ENCODE measurements around the gene EFNA5. TPM values are rescaled to one million over a fixed set of nuclear protein-coding genes. Genes with fewer than 3 reads are reported as not detected.

Gene EFNA5
- total RNA-seq, 1 experiment from 2014 or later, result 216 TPM

DNA sequence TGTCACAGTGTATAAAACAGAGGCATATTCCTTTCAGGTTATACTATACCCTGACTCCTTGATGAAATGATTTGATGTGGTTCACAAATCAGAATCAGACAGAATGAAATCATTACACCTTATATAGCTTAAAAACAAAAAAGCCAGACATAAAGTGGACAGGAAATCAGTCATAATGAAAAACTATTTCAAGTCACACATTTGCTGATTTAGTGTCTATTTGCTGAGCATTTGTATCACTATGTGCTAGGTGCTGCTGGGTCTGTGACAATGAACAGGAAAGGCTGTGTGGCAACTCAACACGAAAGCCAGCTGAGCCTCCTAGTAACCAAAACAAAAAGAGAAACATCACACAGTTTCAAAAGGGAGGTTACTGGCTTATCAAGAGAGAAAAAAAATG, 194.0 kb downstream of the EFNA5 start:
- no TSS peak for BruUV-seq (replicated peaks)
- peaks cover 87% of the 10 kb centered on the region for H3K4me1 Mint-ChIP-seq (ENCODE audit: low read depth, unreplicated experiment)
- TF ChIP-seq, protein P1, sequence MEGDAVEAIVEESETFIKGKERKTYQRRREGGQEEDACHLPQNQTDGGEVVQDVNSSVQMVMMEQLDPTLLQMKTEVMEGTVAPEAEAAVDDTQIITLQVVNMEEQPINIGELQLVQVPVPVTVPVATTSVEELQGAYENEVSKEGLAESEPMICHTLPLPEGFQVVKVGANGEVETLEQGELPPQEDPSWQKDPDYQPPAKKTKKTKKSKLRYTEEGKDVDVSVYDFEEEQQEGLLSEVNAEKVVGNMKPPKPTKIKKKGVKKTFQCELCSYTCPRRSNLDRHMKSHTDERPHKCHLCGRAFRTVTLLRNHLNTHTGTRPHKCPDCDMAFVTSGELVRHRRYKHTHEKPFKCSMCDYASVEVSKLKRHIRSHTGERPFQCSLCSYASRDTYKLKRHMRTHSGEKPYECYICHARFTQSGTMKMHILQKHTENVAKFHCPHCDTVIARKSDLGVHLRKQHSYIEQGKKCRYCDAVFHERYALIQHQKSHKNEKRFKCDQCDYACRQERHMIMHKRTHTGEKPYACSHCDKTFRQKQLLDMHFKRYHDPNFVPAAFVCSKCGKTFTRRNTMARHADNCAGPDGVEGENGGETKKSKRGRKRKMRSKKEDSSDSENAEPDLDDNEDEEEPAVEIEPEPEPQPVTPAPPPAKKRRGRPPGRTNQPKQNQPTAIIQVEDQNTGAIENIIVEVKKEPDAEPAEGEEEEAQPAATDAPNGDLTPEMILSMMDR (IDR thresholded peaks at IDR 0.05; ENCODE audit: unreplicated experiment), result no peak
- no peaks in the 10 kb centered on the region for H3K9me3 Mint-ChIP-seq (ENCODE audit: low read depth, unreplicated experiment)
- intact Hi-C loops (cut with micrococcal nuclease; ENCODE audit: unreplicated experiment), result loop anchor here (5.0 kb wide), 2 partner anchors 41 to 189 kb away; no protein-coding TSS in a partner anchor
- peak; percentile 67 for DNase-seq
- H3K36me3 Mint-ChIP-seq (ENCODE audit: insufficient read depth, unreplicated experiment), result peaks cover 53% of the 10 kb centered on the region
- CTCF ChIA-PET, result interaction anchor here (1.0 kb wide), 2 partner anchors 81 to 82 kb away, joined by 3 read pairs; no protein-coding TSS in a partner anchor
- peak overlapping the region; percentile 35 for H3K4me3 Mint-ChIP-seq (ENCODE audit: low read depth, unreplicated experiment)
- H3K27ac Mint-ChIP-seq (ENCODE audit: unreplicated experiment), result peak overlapping the region; percentile 96
- no peaks in the 10 kb centered on the region for H3K27me3 Mint-ChIP-seq (ENCODE audit: unreplicated experiment)

DNA sequence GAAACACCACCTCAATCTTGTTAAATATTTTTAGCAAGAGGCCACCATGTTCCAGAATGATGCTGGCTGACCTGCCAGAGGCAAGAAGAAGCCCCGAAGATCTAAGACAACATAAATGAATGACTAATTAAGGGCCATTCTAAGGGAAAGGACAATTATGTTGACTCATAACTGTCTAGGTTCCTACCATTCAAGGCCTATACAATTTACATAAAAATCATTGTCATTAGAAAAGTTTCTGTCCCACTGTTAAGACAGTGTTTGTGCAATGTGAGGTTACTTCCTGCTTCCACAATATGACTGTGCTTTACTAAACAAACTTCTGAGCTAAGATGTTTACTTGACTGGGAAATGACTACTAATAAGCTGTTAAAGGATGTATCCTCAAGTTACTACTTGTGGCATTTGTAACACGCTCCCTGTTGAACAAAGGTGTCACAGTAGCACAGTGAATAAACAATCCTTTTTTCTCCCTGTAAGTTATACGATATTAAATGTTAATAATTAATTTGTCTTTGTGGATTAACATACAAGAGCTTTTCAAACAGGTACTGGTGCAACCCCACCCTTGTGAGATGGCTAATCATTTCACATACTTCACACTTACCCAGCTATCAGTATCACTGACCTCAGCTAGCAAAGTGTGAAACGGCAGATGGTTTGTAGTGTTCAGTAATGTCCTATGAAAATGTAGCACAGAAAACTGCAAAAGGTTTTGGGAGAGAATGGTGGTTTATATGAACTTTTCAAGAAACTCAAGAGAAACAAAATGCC, 195.8 kb downstream of the EFNA5 start:
- Mint-ChIP-seq H3K9me3 (ENCODE audit: low read depth, unreplicated experiment) (no peaks in the 10 kb centered on the region), H3K36me3 (ENCODE audit: insufficient read depth, unreplicated experiment) (peaks cover 53% of the 10 kb centered on the region), H3K27me3 (ENCODE audit: unreplicated experiment) (no peaks in the 10 kb centered on the region), H3K4me1 (ENCODE audit: low read depth, unreplicated experiment) (peaks cover 87% of the 10 kb centered on the region), H3K4me3 (ENCODE audit: low read depth, unreplicated experiment) (peak overlapping the region; percentile 51), H3K27ac (ENCODE audit: unreplicated experiment) (peak overlapping the region; percentile 96)
- no TSS peak for BruUV-seq (replicated peaks)
- intact Hi-C loops (cut with micrococcal nuclease; ENCODE audit: unreplicated experiment), result loop anchor here (1.0 to 5.0 kb wide), 4 partner anchors 42 to 188 kb away; no protein-coding TSS in a partner anchor
- TF ChIP-seq, protein P1 (IDR thresholded peaks at IDR 0.05; ENCODE audit: unreplicated experiment), result no peak
- CTCF ChIA-PET, result interaction anchor here (0.6 to 1.7 kb wide), 11 partner anchors 9 to 197 kb away, joined by 3 to 21 read pairs (median 4); no protein-coding TSS in a partner anchor
- DNase-seq, result peak; percentile 60

DNA sequence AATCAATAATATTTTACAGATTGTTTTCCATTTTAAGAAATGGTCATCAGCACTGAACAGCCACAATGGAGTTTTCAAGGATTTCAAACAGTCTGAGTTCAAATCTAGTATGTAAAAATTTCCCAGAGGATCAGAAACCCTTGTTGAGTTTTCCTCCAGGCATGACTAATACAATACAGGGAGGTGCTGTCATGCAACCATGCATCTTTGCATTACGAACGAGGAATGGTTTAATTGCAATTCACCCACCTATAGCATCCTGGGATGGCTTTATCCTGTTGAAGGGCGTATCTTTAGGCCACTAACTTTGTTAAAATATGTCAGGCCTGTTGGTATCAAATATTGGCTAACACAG, 196.4 kb downstream of the EFNA5 start:
- TF ChIP-seq, protein P1 (IDR thresholded peaks at IDR 0.05; ENCODE audit: unreplicated experiment), result no peak
- no TSS peak for BruUV-seq (replicated peaks)
- H3K9me3 Mint-ChIP-seq (ENCODE audit: low read depth, unreplicated experiment), result no peaks in the 10 kb centered on the region
- peaks cover 58% of the 10 kb centered on the region for H3K36me3 Mint-ChIP-seq (ENCODE audit: insufficient read depth, unreplicated experiment)
- DNase-seq, result no peak
- H3K27me3 Mint-ChIP-seq (ENCODE audit: unreplicated experiment), result no peaks in the 10 kb centered on the region
- intact Hi-C loops (cut with micrococcal nuclease; ENCODE audit: unreplicated experiment), result loop anchor here (2.0 kb wide), 1 partner anchor 68 kb away; no protein-coding TSS in a partner anchor
- H3K4me1 Mint-ChIP-seq (ENCODE audit: low read depth, unreplicated experiment), result peaks cover 93% of the 10 kb centered on the region
- peak overlapping the region; percentile 96 for H3K27ac Mint-ChIP-seq (ENCODE audit: unreplicated experiment)
- CTCF ChIA-PET, result interaction anchor here (1.0 to 1.7 kb wide), 6 partner anchors 8 to 198 kb away, joined by 4 to 21 read pairs (median 4); no protein-coding TSS in a partner anchor
- peak overlapping the region; percentile 51 for H3K4me3 Mint-ChIP-seq (ENCODE audit: low read depth, unreplicated experiment)

DNA sequence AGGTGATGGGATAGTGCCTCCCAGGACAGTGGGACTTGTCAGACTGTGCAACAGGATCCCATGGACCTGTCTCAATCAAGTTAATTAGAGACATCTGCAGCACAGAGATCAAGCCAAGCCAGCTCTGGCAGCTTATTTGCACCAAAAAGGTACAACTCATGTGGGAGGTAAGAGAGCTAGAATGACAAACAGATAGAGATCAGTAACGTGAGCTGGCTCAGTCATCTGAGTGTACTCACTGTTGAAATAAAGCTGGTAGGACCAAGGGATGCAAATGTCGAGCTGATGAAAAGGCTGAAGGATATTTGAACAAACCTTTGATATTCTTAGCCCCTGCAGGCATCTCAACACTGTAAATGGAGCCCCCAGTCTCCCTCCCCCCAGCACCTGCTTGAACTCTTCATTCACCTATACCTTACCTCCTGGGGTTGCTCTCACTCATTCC, 198.1 kb downstream of the EFNA5 start:
- peaks cover 95% of the 10 kb centered on the region for H3K4me1 Mint-ChIP-seq (ENCODE audit: low read depth, unreplicated experiment)
- H3K36me3 Mint-ChIP-seq (ENCODE audit: insufficient read depth, unreplicated experiment), result peaks cover 75% of the 10 kb centered on the region
- BruUV-seq (replicated peaks), result no TSS peak
- no peaks in the 10 kb centered on the region for H3K27me3 Mint-ChIP-seq (ENCODE audit: unreplicated experiment)
- H3K4me3 Mint-ChIP-seq (ENCODE audit: low read depth, unreplicated experiment), result peak overlapping the region; percentile 10
- TF ChIP-seq, protein P1 (IDR thresholded peaks at IDR 0.05; ENCODE audit: unreplicated experiment), result no peak
- no peak for DNase-seq
- H3K27ac Mint-ChIP-seq (ENCODE audit: unreplicated experiment), result peak overlapping the region; percentile 96
- CTCF ChIA-PET, result interaction anchor here (1.6 kb wide), 2 partner anchors 11 to 99 kb away, joined by 5 to 7 read pairs; no protein-coding TSS in a partner anchor
- intact Hi-C loops (cut with micrococcal nuclease; ENCODE audit: unreplicated experiment), result no loop called here
- no peaks in the 10 kb centered on the region for H3K9me3 Mint-ChIP-seq (ENCODE audit: low read depth, unreplicated experiment)

All from Calu3 (cell line).